Neuronal stem cell (in vitro differentiated cells): Measurements from ENCODE around the gene ADAP1.

Experiments
- DNase-seq: peaks from one replicate; pipeline ENCODE4 v3.0.0-alpha.2; 2013; ENCODE audit warnings: low spot score
- H2AFZ ChIP-seq: one replicate; pipeline ENCODE4 v1.6.1; 2013; ENCODE audit warnings: mild to moderate bottlenecking, low read length, inconsistent platforms
- H2AK5ac ChIP-seq: 2 replicates; pipeline ENCODE4 v1.6.1; 2013; ENCODE audit warnings: low read depth, mild to moderate bottlenecking, inconsistent platforms, low read length, moderate library complexity, mixed read lengths
- H2BK120ac ChIP-seq: 2 replicates; pipeline ENCODE4 v1.6.1; 2013; ENCODE audit warnings: low read depth, mild to moderate bottlenecking, inconsistent platforms, low read length, moderate library complexity, mixed read lengths
- H2BK12ac ChIP-seq: one replicate; pipeline ENCODE4 v1.6.1; 2013; ENCODE audit warnings: low read length, inconsistent platforms
- H2BK15ac ChIP-seq: 2 replicates; pipeline ENCODE4 v1.6.1; 2013; ENCODE audit warnings: mild to moderate bottlenecking, low read length, inconsistent platforms, mixed read lengths
- H2BK5ac ChIP-seq: one replicate; pipeline ENCODE4 v1.6.1; 2013; ENCODE audit warnings: inconsistent platforms, mild to moderate bottlenecking, low read length, moderate library complexity
- H3K14ac ChIP-seq: one replicate; pipeline ENCODE4 v1.6.1; 2013; ENCODE audit warnings: low read length, inconsistent platforms
- H3K18ac ChIP-seq: 2 replicates; pipeline ENCODE4 v1.6.1; 2013; ENCODE audit warnings: low read length, inconsistent platforms
- H3K23ac ChIP-seq: 2 replicates; pipeline ENCODE4 v1.6.1; 2013; ENCODE audit warnings: low read depth, mild to moderate bottlenecking, mixed read lengths, low read length, inconsistent platforms; ENCODE audit not compliant: poor library complexity
- H3K27ac ChIP-seq: replicated peaks from 3 replicates; pipeline ENCODE4 v1.5.1; 2013; ENCODE audit warnings: low read length, inconsistent platforms
- H3K27me3 ChIP-seq, 3 experiments: 2 replicates each; pipeline ENCODE4 v1.6.1; 2013; ENCODE audit warnings: low read length in 3 of 3, mild to moderate bottlenecking in 2 of 3, inconsistent platforms in 1 of 3, low read depth in 1 of 3, mixed read lengths in 1 of 3, moderate library complexity in 1 of 3; ENCODE audit not compliant: control insufficient read depth in 3 of 3, insufficient read depth in 3 of 3
- H3K36me3 ChIP-seq, 2 donors: replicated peaks in 1 of 2; 2 replicates each; pipeline ENCODE4 v1.6.1; 2013; ENCODE audit warnings: low read length in 2 of 2; ENCODE audit not compliant: control insufficient read depth in 2 of 2, insufficient read depth in 2 of 2
- H3K4ac ChIP-seq: 2 replicates; pipeline ENCODE4 v1.6.1; 2013; ENCODE audit warnings: inconsistent platforms, mild to moderate bottlenecking, low read length, moderate library complexity
- H3K4me1 ChIP-seq, 2 donors: 1 replicate in 1 of 2; 2 replicates in 1 of 2; pipeline ENCODE4 v1.6.1; 2013; ENCODE audit warnings: low read length in 2 of 2, low read depth in 1 of 2; ENCODE audit not compliant: control insufficient read depth in 2 of 2, insufficient read depth in 1 of 2
- H3K4me2 ChIP-seq: one replicate; pipeline ENCODE4 v1.6.1; 2013; ENCODE audit warnings: mild to moderate bottlenecking, low read length, inconsistent platforms; ENCODE audit not compliant: insufficient read depth, poor library complexity, severe bottlenecking
- H3K4me3 ChIP-seq, 2 donors: 2 replicates each; pipeline ENCODE4 v1.5.1; 2013; ENCODE audit warnings: low read length in 2 of 2, mild to moderate bottlenecking in 2 of 2, inconsistent platforms in 1 of 2, moderate library complexity in 1 of 2
- H3K79me1 ChIP-seq: one replicate; pipeline ENCODE4 v1.6.1; 2013; ENCODE audit warnings: low read depth, mild to moderate bottlenecking, inconsistent platforms, low read length, moderate library complexity
- H3K9ac ChIP-seq: one replicate; pipeline ENCODE4 v1.6.1; 2013; ENCODE audit warnings: mild to moderate bottlenecking, low read depth, low read length, inconsistent platforms; ENCODE audit not compliant: poor library complexity
- H3K9me3 ChIP-seq, 2 donors: replicated peaks in 1 of 2; 2 replicates each; pipeline versions ENCODE3 to v1.6.1; 2013; ENCODE audit warnings: low read length in 2 of 2, mild to moderate bottlenecking in 2 of 2, inconsistent platforms in 1 of 2, low read depth in 1 of 2, mixed read lengths in 1 of 2, moderate library complexity in 1 of 2; ENCODE audit not compliant: control insufficient read depth in 2 of 2, insufficient read depth in 1 of 2
- H4K8ac ChIP-seq: one replicate; pipeline ENCODE4 v1.6.1; 2013; ENCODE audit warnings: low read depth, mild to moderate bottlenecking, inconsistent platforms, low read length, moderate library complexity
- H4K91ac ChIP-seq: one replicate; pipeline ENCODE4 v1.6.1; 2013; ENCODE audit warnings: low read length, low read depth, mild to moderate bottlenecking, inconsistent platforms; ENCODE audit not compliant: poor library complexity
- WGBS, 2 donors: extraction: QIAGEN DNeasy Blood & Tissue Kit; methylation state at CpG; one replicate each; pipeline ENCODE4 v1.1.7; 2013; ENCODE audit warnings: missing lambda C conversion rate in 2 of 2, mixed read lengths in 1 of 2; ENCODE audit not compliant: insufficient read length in 2 of 2, insufficient replicate concordance in 1 of 2; ENCODE audit errors: extremely low coverage in 2 of 2; 5-methylcytosine and 5-hydroxymethylcytosine counted together

The ADAP1 gene

DNA sequence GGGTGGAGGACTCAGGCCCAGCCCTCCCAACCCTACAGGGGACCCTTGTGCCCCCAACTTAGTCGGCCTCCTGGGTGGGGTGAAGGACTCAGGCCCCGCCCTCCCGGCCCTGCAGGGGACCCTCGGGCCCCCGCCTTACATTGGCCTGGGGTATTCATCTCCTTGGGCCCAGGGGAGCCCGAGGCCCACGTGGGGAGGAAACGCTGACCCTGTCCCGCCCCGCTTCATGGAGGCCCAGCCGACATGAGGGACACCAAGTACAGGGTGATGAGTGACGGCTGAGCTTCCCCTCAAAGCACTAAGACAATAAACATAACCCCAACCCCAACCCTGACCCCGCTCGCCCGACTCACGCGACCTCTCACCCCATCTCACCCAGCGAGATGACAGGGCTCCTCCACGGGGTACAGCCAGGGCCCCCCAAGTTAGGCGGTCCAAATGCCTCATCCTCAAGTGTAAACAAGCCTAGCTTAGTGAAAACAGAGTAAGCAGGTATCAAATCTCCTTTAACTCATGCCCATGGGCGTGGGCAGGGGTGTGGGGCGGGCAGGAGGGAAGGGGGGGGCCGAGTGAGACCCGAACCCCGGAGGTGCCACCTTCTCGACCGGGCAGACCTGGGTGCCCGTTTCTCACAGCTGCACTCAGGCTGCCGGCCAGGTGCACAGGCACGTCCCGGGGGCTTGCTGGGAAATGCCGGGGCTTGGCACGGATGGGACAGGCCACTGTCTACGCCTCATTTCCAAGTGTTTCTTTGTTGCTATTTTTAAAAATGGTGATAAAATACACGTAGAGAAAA lies 36.7 kb upstream of the ADAP1 start:
- no peak overlapping the region for H3K23ac ChIP-seq
- H4K91ac ChIP-seq = no peak overlapping the region
- H3K4me3 ChIP-seq = no peak overlapping the region
- H3K4me1 ChIP-seq = peaks cover 10 to 11% of the 10 kb centered on the region in 2 donors
- H3K79me1 ChIP-seq = peaks cover 2% of the 10 kb centered on the region
- H2BK12ac ChIP-seq = no peak overlapping the region
- no peak for DNase-seq
- no peaks in the 10 kb centered on the region for H3K27me3 ChIP-seq
- no peak overlapping the region for H2BK15ac ChIP-seq
- no peak overlapping the region for H3K9ac ChIP-seq
- H4K8ac ChIP-seq = no peak overlapping the region
- no peak overlapping the region for H3K4ac ChIP-seq
- no peak overlapping the region for H3K4me2 ChIP-seq
- H2AK5ac ChIP-seq = no peak overlapping the region
- no peak overlapping the region for H3K14ac ChIP-seq
- H3K18ac ChIP-seq = peak overlapping the region; percentile 28
- H2BK5ac ChIP-seq = peak overlapping the region; percentile 53
- H3K9me3 ChIP-seq = no peaks in the 10 kb centered on the region
- no CpG with 5 or more reads among the region's 35 CpGs for WGBS, 2 donors
- H2AFZ ChIP-seq = no peak overlapping the region
- peaks cover 0 to 9% of the 10 kb centered on the region in 2 donors for H3K36me3 ChIP-seq
- H3K27ac ChIP-seq = no peak overlapping the region
- H2BK120ac ChIP-seq = no peak overlapping the region

DNA sequence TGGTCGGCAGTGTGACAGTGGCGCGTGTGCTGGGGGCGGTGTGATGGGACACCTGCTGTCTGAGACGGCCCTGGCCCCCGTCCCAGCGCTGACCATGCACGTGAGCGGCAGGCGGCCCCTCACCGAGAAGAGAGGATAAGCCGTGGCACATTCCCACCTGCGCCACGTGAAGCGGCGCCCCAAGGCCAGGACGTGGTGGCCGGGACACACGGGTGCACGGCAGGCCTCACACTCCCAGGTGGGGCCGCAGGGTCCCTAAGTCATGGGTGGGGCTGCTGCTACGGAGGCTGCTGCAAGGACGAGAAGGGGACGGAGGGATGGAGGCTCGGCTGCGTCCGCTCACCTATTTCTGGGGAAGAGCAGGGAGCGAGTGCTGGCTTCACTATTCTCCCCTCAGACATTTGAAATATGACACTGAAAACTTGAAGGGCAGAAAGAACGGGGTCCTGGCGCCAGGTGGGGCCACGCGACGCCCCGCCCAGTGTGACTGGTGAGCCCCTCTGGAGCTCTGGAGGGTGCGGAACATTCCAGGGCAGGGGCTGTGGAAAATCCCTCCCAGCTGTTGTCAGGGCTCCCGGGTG lies 36.0 kb upstream of the ADAP1 start:
- H3K18ac ChIP-seq = peak overlapping the region; percentile 57
- H3K9me3 ChIP-seq = no peaks in the 10 kb centered on the region
- no CpG with 5 or more reads among the region's 36 CpGs for WGBS, 2 donors
- no peak overlapping the region for H4K91ac ChIP-seq
- H2AK5ac ChIP-seq = peak overlapping the region; percentile 11
- peaks cover 2% of the 10 kb centered on the region for H3K79me1 ChIP-seq
- no peak for DNase-seq
- no peak overlapping the region for H3K4ac ChIP-seq
- H3K4me3 ChIP-seq = no peak overlapping the region
- no peak overlapping the region for H2BK12ac ChIP-seq
- no peak overlapping the region for H3K4me2 ChIP-seq
- no peak overlapping the region for H2AFZ ChIP-seq
- no peak overlapping the region for H3K9ac ChIP-seq
- no peak overlapping the region for H3K23ac ChIP-seq
- peaks cover 0 to 2% of the 10 kb centered on the region in 2 donors for H3K36me3 ChIP-seq
- H4K8ac ChIP-seq = no peak overlapping the region
- H2BK120ac ChIP-seq = no peak overlapping the region
- H3K14ac ChIP-seq = peak overlapping the region; percentile 21
- peaks cover 10 to 11% of the 10 kb centered on the region in 2 donors for H3K4me1 ChIP-seq
- no peaks in the 10 kb centered on the region for H3K27me3 ChIP-seq
- H2BK15ac ChIP-seq = no peak overlapping the region
- H2BK5ac ChIP-seq = peak overlapping the region; percentile 53
- no peak overlapping the region for H3K27ac ChIP-seq

DNA sequence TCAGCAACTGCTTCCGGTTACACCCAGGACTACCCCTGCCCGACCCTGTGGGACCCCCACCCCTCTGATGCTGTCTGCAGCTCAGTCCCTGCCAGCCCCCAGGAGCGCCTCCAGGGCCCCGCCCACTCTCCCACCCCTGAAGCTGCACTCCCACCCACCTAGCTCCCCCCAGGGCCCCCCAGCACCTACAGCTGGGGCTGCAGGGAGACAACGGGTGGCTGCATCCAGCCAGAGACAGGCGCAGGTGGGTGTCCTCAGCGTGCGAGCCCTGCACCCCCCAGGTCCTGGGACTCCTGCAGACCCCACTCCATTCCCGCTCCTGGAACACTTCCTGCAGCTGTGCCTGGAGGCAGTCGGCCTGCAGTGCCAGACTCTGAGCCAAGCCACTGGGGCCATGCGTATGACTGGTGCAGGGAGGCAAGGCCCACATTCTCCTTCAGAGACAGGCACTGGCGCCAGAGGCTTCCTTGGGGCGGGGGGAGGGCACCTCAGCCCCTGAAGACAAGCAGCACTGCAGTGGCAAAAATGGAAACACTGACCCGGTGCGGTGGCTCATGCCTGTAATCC lies 34.6 kb upstream of the ADAP1 start:
- Histone ChIP-seq H3K9ac (peak overlapping the region; percentile 44), H3K23ac (peak overlapping the region; percentile 55), H3K9me3 (no peaks in the 10 kb centered on the region), H4K91ac (no peak overlapping the region), H3K27ac (no peak overlapping the region), H3K4ac (no peak overlapping the region), H2BK12ac (peak overlapping the region; percentile 90), H3K4me1 (peaks cover 10 to 11% of the 10 kb centered on the region in 2 donors), H3K27me3 (no peaks in the 10 kb centered on the region), H3K4me2 (no peak overlapping the region), H3K4me3 (no peak overlapping the region), H2BK120ac (no peak overlapping the region), H4K8ac (no peak overlapping the region), H2AFZ (no peak overlapping the region), H2BK15ac (peak overlapping the region; percentile 85), H3K79me1 (peaks cover 2% of the 10 kb centered on the region), H3K18ac (peak overlapping the region; percentile 85), H2BK5ac (peak overlapping the region; percentile 39), H3K14ac (peak overlapping the region; percentile 71), H3K36me3 (no peaks in the 10 kb centered on the region), H2AK5ac (peak overlapping the region; percentile 37)
- no peak for DNase-seq
- WGBS, 2 donors = no CpG with 5 or more reads among the region's 15 CpGs

DNA sequence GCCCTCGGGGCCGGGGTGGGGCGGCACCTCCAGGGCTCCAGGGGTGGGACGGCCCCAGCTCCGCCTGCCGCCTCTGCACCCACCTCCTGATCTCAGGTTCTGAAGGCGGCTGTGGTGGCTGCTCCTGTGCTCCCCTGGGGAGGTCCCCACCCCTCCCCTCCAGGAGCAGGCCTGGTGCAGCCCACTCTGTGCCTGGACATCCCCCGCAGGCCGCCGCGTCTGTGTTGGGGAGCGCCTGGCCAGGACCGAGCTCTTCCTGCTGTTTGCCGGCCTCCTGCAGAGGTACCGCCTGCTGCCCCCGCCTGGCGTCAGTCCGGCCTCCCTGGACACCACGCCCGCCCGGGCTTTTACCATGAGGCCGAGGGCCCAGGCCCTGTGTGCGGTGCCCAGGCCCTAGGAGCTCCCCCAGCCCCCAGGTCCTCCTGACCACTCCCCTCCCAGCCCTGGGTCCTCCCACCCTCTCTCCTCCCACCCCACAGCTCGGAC lies 34.0 kb upstream of the ADAP1 start:
- H4K91ac ChIP-seq = no peak overlapping the region
- no peak overlapping the region for H3K4ac ChIP-seq
- peaks cover 8 to 9% of the 10 kb centered on the region in 2 donors for H3K4me1 ChIP-seq
- H2BK15ac ChIP-seq = peak overlapping the region; percentile 55
- peak overlapping the region; percentile 88 for H2AK5ac ChIP-seq
- peak overlapping the region; percentile 21 for H3K9ac ChIP-seq
- no peak overlapping the region for H3K27ac ChIP-seq
- H2BK120ac ChIP-seq = no peak overlapping the region
- no peak overlapping the region for H2BK12ac ChIP-seq
- H3K36me3 ChIP-seq = no peaks in the 10 kb centered on the region
- H3K18ac ChIP-seq = peak overlapping the region; percentile 83
- no peak overlapping the region for H4K8ac ChIP-seq
- H3K23ac ChIP-seq = peak overlapping the region; percentile 73
- no peak overlapping the region for H2BK5ac ChIP-seq
- H3K79me1 ChIP-seq = peaks cover 2% of the 10 kb centered on the region
- no peaks in the 10 kb centered on the region for H3K9me3 ChIP-seq
- H2AFZ ChIP-seq = no peak overlapping the region
- peak overlapping the region; percentile 56 for H3K14ac ChIP-seq
- no peak overlapping the region for H3K4me3 ChIP-seq
- no peak for DNase-seq
- H3K27me3 ChIP-seq = no peaks in the 10 kb centered on the region
- H3K4me2 ChIP-seq = no peak overlapping the region
- no CpG with 5 or more reads among the region's 24 CpGs for WGBS, 2 donors
